Smooth muscle cell (in vitro differentiated cells): Measurements from ENCODE around the gene ATP6V0D1. TPM values are rescaled to one million over a fixed set of nuclear protein-coding genes. Genes with fewer than 3 reads are reported as not detected.

Experiments
- DNase-seq: peaks from one replicate; lab custom pipeline; 2025; ENCODE audit not compliant: unreplicated experiment; lab: John Stamatoyannopoulos, UW
- H2AFZ ChIP-seq: fragments of 200-600 bp; sonication (generic); 2 replicates; pipeline ENCODE4 v1.6.0; 2016; ENCODE audit warnings: antibody characterized with exemption, low read depth, mild to moderate bottlenecking
- H3F3A ChIP-seq: fragments of 200-600 bp; sonication (generic); 2 replicates; pipeline ENCODE4 v1.6.0; 2017; ENCODE audit warnings: antibody characterized with exemption, low read depth
- H3K27ac ChIP-seq: fragments of 200-600 bp; sonication (generic); 2 replicates; pipeline ENCODE4 v1.5.1; 2016; ENCODE audit warnings: low read depth, mild to moderate bottlenecking
- H3K27me3 ChIP-seq: fragments of 200-600 bp; sonication (generic); 2 replicates; pipeline ENCODE4 v1.6.1; 2016; ENCODE audit warnings: low read depth, mild to moderate bottlenecking
- H3K36me3 ChIP-seq: fragments of 200-600 bp; sonication (generic); 2 replicates; pipeline ENCODE4 v1.5.1; 2016; ENCODE audit warnings: low read depth
- H3K4me1 ChIP-seq: fragments of 200-600 bp; sonication (generic); 2 replicates; pipeline ENCODE4 v1.5.1; 2016; ENCODE audit warnings: low read depth
- H3K4me2 ChIP-seq: fragments of 200-600 bp; sonication (generic); 2 replicates; pipeline ENCODE4 v1.6.0; 2016; ENCODE audit warnings: mild to moderate bottlenecking
- H3K4me3 ChIP-seq: fragments of 200-600 bp; sonication (generic); 2 replicates; pipeline ENCODE4 v1.5.1; 2016; ENCODE audit warnings: mild to moderate bottlenecking
- H3K79me2 ChIP-seq: fragments of 200-600 bp; sonication (generic); 2 replicates; pipeline ENCODE4 v1.6.0; 2016; ENCODE audit warnings: low read depth, mild to moderate bottlenecking
- H3K9ac ChIP-seq: fragments of 200-600 bp; sonication (generic); 2 replicates; pipeline ENCODE4 v1.6.0; 2016; ENCODE audit warnings: low read depth
- H3K9me3 ChIP-seq: fragments of 200-600 bp; sonication (generic); replicated peaks from 2 replicates; pipeline ENCODE4 v1.5.1; 2016; ENCODE audit warnings: low read depth
- H4K20me1 ChIP-seq: fragments of 200-600 bp; sonication (generic); 2 replicates; pipeline ENCODE4 v1.6.0; 2016; ENCODE audit warnings: low read depth
- WGBS: methylation state at CpG from one replicate; pipeline ENCODE4 v1.1.7; 2016; ENCODE audit warnings: low lambda C conversion rate; 5-methylcytosine and 5-hydroxymethylcytosine counted together
- polyA plus RNA-seq: library from polyadenylated mRNA; unstranded; fragments of >200 nt; fragmentation: Nextera tagmentation; extraction: Ambion mirVana; gene quantifications from 2 replicates; pipeline ENCODE4 v1.2.1, GENCODE V29; 2016
- total RNA-seq: library from RNA; depleted of rRNA; stranded (reverse); fragments of >200 nt; gene quantifications from 2 replicates; pipeline ENCODE4 v1.2.3, GENCODE V29; 2014
- TF ChIP-seq, protein P1 (sequence below): fragments of 200-600 bp; sonication (generic); IDR thresholded peaks from 2 replicates; pipeline ENCODE4 v1.5.1; 2017; ENCODE audit warnings: borderline replicate concordance, mild to moderate bottlenecking, antibody characterized with exemption; ENCODE audit not compliant: insufficient read depth, poor library complexity, severe bottlenecking

The ATP6V0D1 gene
- total and polyA plus RNA-seq, 2 experiments from 2014 or later, result 96.8 to 114 TPM

DNA sequence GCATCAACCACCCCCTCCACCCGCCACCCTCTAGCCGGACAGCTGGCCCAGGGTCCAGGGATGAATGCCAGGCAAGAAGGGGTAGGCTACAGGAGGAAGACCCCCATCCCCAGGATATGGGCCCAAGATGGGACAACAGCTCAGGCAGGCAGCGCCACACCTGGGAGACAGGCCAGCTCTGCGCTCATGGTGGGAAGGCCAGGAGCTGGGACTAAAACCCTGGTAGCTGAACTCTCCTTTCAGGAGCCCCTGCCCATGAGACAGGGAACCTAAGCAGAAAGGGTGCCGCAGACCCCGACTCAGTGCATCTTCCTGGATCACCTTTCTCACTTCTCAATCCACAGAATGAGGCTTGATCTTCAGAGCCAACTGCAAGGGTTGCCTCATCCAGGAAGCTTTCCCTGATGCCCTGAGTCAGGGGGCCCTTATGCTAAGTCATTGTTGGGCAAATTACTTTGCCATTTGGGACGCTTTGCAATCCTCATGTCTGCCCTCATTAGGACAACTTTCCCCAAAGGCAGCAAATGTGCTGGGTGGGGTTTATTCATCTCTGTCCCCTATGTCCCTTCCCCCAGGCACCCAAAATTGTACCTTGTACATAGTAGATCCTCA is 73.7 kb downstream of the ATP6V0D1 start:
- Histone ChIP-seq H2AFZ (no peak overlapping the region), H3K4me3 (no peak overlapping the region), H3K79me2 (no peaks in the 10 kb centered on the region), H3F3A (no peaks in the 10 kb centered on the region), H4K20me1 (peaks cover 16% of the 10 kb centered on the region), H3K4me1 (no peaks in the 10 kb centered on the region), H3K27me3 (no peaks in the 10 kb centered on the region), H3K9ac (peak overlapping the region; percentile 10), H3K27ac (peak overlapping the region; percentile 21), H3K36me3 (no peaks in the 10 kb centered on the region), H3K4me2 (no peak overlapping the region), H3K9me3 (no peaks in the 10 kb centered on the region)
- no peak for DNase-seq
- WGBS, result 93% methylated on average over 7 of the region's 7 CpGs
- TF ChIP-seq, protein P1, sequence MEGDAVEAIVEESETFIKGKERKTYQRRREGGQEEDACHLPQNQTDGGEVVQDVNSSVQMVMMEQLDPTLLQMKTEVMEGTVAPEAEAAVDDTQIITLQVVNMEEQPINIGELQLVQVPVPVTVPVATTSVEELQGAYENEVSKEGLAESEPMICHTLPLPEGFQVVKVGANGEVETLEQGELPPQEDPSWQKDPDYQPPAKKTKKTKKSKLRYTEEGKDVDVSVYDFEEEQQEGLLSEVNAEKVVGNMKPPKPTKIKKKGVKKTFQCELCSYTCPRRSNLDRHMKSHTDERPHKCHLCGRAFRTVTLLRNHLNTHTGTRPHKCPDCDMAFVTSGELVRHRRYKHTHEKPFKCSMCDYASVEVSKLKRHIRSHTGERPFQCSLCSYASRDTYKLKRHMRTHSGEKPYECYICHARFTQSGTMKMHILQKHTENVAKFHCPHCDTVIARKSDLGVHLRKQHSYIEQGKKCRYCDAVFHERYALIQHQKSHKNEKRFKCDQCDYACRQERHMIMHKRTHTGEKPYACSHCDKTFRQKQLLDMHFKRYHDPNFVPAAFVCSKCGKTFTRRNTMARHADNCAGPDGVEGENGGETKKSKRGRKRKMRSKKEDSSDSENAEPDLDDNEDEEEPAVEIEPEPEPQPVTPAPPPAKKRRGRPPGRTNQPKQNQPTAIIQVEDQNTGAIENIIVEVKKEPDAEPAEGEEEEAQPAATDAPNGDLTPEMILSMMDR, result no peak

DNA sequence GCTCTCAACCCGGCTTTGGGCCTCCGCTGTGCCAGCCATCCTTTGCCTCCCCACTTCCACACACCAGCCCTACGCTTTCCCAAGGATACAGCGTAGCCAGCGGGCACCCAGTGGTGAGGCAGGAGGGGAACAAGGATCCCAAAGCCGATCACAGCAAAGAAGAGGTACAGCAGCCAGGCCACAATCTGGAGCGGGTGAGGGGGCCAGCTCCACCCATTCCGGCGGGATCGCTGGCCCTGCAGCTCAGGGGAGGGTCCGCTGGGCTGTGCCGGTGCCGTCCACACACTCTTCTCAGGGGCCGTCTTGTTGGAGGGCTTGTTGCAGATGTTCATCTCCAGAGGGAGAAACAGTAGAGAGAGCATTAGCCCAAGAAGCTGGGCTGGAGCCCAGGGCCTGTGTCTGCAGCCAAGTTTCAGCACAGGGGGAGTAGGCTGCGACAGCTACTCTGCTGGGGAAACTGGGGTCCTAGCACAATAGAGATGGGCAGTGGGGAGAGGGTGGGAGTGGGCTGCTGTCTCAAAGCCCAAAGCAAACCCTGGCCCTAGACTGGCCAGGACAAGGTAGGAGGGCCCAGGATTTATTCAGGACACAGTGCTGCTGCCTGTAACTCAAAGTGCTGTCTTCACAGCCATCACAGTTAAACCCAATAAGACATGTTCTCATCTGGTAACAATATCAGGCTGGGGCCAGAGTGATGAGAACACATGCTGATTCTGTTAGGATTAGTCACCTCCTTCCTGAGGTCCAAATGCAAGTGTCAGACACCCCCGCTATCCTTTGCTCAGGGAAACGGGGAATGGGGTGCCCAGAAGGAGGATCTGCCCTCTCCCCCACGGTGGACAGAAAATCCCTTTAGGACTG is 74.6 kb downstream of the ATP6V0D1 start:
- 88% methylated on average over 18 of the region's 18 CpGs for WGBS
- H4K20me1 ChIP-seq, result peaks cover 6% of the 10 kb centered on the region
- H3K9ac ChIP-seq, result peak overlapping the region; percentile 10
- DNase-seq, result no peak
- no peak overlapping the region for H3K4me3 ChIP-seq
- H3K36me3 ChIP-seq, result no peaks in the 10 kb centered on the region
- no peaks in the 10 kb centered on the region for H3K4me1 ChIP-seq
- H3F3A ChIP-seq, result no peaks in the 10 kb centered on the region
- peak overlapping the region; percentile 21 for H3K27ac ChIP-seq
- TF ChIP-seq, protein P1, result no peak
- no peaks in the 10 kb centered on the region for H3K27me3 ChIP-seq
- H3K4me2 ChIP-seq, result no peak overlapping the region
- no peaks in the 10 kb centered on the region for H3K9me3 ChIP-seq
- no peaks in the 10 kb centered on the region for H3K79me2 ChIP-seq
- H2AFZ ChIP-seq, result no peak overlapping the region

DNA sequence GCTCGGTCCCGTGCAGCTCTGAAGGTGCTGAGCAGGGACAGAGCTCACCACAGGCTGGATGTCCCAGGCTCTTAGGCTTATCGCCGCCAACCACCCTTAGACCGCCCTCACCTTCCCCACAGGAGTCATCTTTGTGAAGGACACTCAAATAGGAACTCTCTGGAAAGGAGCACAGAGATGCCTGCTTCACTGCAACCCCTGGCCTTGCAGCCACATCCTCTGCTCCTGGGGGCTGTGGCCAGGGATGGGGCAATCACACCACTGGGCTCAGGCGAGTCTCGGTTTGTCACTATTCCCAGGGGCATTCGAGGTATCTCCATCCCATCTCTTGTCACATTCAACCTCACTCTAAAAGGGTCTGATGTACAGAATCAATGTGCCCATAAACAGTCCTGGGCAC is 75.6 kb downstream of the ATP6V0D1 start:
- 84% methylated on average over 8 of the region's 8 CpGs for whole genome bisulfite sequencing

More for the DNA sequence above, 75.6 kb downstream of the ATP6V0D1 start:
- no peaks in the 10 kb centered on the region for H4K20me1 ChIP-seq
- H3K9ac ChIP-seq, result peak overlapping the region; percentile 33
- no peak overlapping the region for H3K4me2 ChIP-seq
- H3K27ac ChIP-seq, result peak overlapping the region; percentile 95
- no peak overlapping the region for H2AFZ ChIP-seq
- no peaks in the 10 kb centered on the region for H3K27me3 ChIP-seq
- DNase-seq, result no peak
- no peak overlapping the region for H3K4me3 ChIP-seq
- TF ChIP-seq, protein P1, result no peak
- H3K4me1 ChIP-seq, result no peaks in the 10 kb centered on the region
- no peaks in the 10 kb centered on the region for H3K36me3 ChIP-seq
- H3F3A ChIP-seq, result no peaks in the 10 kb centered on the region
- H3K79me2 ChIP-seq, result no peaks in the 10 kb centered on the region
- no peaks in the 10 kb centered on the region for H3K9me3 ChIP-seq
